Measurements from ENCODE around the gene SSPN. TPM values are rescaled to one million over a fixed set of nuclear protein-coding genes. Genes with fewer than 3 reads are reported as not detected.

SSPN gene
- total RNA-seq, 3 donors from 2014 or later: 17.7 to 22.1 (median 19.7) TPM

GRCh38 chr12:26198742-26199141 lies 3.4 kb downstream of the SSPN start:
- TF ChIP-seq POLR2A (IDR thresholded peaks at IDR 0.05): no peak
- intact Hi-C loops (cut with DNase I; ENCODE audit: low total_unique reads): no loop called here
- H3K4me1 ChIP-seq: peaks cover 0 to 11% of the 10 kb centered on the region in 2 donors
- no peaks in the 10 kb centered on the region for H3K27me3 ChIP-seq
- H3K36me3 ChIP-seq: no peaks in the 10 kb centered on the region
- H3K27ac ChIP-seq: peak overlapping the region; percentile 93 to 96
- H3K9me3 ChIP-seq: no peaks in the 10 kb centered on the region
- no peak for DNase-seq (ENCODE audit: low spot score in 2 of 2)
- H3K4me3 ChIP-seq: no peak overlapping the region

- intact Hi-C loops (cut with DNase I; ENCODE audit: low total_unique reads): no loop called here
- no peak overlapping the region for H3K27ac ChIP-seq
Measured at GRCh38 chr12:26203167-26203780, 7.9 kb downstream of the SSPN start.

GRCh38 chr12:26204612-26205289 lies 9.4 kb downstream of the SSPN start:
- DNase-seq (ENCODE audit: low spot score in 2 of 2): no peak
- H3K4me3 ChIP-seq: peak overlapping the region in 1 of 3 donors; percentile 2
- intact Hi-C loops (cut with DNase I; ENCODE audit: low total_unique reads): no loop called here
- no peaks in the 10 kb centered on the region for H3K36me3 ChIP-seq
- H3K27ac ChIP-seq: peak overlapping the region in 1 of 2 donors; percentile 1
- no peaks in the 10 kb centered on the region for H3K27me3 ChIP-seq
- no peak for TF ChIP-seq CTCF (IDR thresholded peaks at IDR 0.05)
- no peak for TF ChIP-seq POLR2AphosphoS5 (IDR thresholded peaks at IDR 0.05)
- TF ChIP-seq POLR2A (IDR thresholded peaks at IDR 0.05): no peak
- no peaks in the 10 kb centered on the region for H3K4me1 ChIP-seq
- H3K9me3 ChIP-seq: no peaks in the 10 kb centered on the region

More at GRCh38 chr12:26203167-26203780, 7.9 kb downstream of the SSPN start:
- H3K27me3 ChIP-seq: no peaks in the 10 kb centered on the region
- no peak for DNase-seq (ENCODE audit: low spot score in 2 of 2)
- H3K9me3 ChIP-seq: no peaks in the 10 kb centered on the region
- H3K4me1 ChIP-seq: no peaks in the 10 kb centered on the region
- H3K36me3 ChIP-seq: no peaks in the 10 kb centered on the region
- no peak for TF ChIP-seq POLR2A (IDR thresholded peaks at IDR 0.05)
- TF ChIP-seq POLR2AphosphoS5 (IDR thresholded peaks at IDR 0.05): no peak
- no peak for TF ChIP-seq CTCF (IDR thresholded peaks at IDR 0.05)
- H3K4me3 ChIP-seq: no peak overlapping the region

- H3K9me3 ChIP-seq: no peaks in the 10 kb centered on the region
- H3K36me3 ChIP-seq: no peaks in the 10 kb centered on the region
- no peaks in the 10 kb centered on the region for H3K4me1 ChIP-seq
- intact Hi-C loops (cut with DNase I; ENCODE audit: low total_unique reads): no loop called here
- DNase-seq (ENCODE audit: low spot score in 2 of 2): no peak
- peak overlapping the region in 1 of 2 donors; percentile 1 for H3K27ac ChIP-seq
- TF ChIP-seq CTCF (IDR thresholded peaks at IDR 0.05) (no peak), POLR2AphosphoS5 (IDR thresholded peaks at IDR 0.05) (no peak), POLR2A (IDR thresholded peaks at IDR 0.05) (no peak)
- peak overlapping the region in 1 of 3 donors; percentile 2 for H3K4me3 ChIP-seq
- H3K27me3 ChIP-seq: no peaks in the 10 kb centered on the region
Measured at GRCh38 chr12:26205298-26205697, 9.9 kb downstream of the SSPN start.

GRCh38 chr12:26205941-26206340 lies 10.6 kb downstream of the SSPN start:
- H3K27me3 ChIP-seq: no peaks in the 10 kb centered on the region
- H3K36me3 ChIP-seq: no peaks in the 10 kb centered on the region
- no peak overlapping the region for H3K27ac ChIP-seq
- intact Hi-C loops (cut with DNase I; ENCODE audit: low total_unique reads): no loop called here
- no peak for DNase-seq (ENCODE audit: low spot score in 2 of 2)
- H3K4me3 ChIP-seq: no peak overlapping the region
- H3K9me3 ChIP-seq: no peaks in the 10 kb centered on the region
- no peaks in the 10 kb centered on the region for H3K4me1 ChIP-seq
- TF ChIP-seq POLR2AphosphoS5 (IDR thresholded peaks at IDR 0.05) (no peak), CTCF (IDR thresholded peaks at IDR 0.05) (no peak), POLR2A (IDR thresholded peaks at IDR 0.05) (no peak)
